HepG2 (cell line): ENCODE measurements around the gene GARS1. TPM values are rescaled to one million over a fixed set of nuclear protein-coding genes. Genes with fewer than 3 reads are reported as not detected.

Source experiments
- ATAC-seq: fragments of 200-7000 bp; cut with Tn5 transposase; 3 replicates; pipeline ENCODE4 v1.9.1; 2020; ENCODE audit warnings: mild to moderate bottlenecking, moderate library complexity
- BruUV-seq: library from RNA; stranded (reverse); fragments of 400-500 nt; replicated peaks from 2 replicates; lab custom pipeline; 2021; lab: Mats Ljungman, UMichigan
- CTCF ChIA-PET: fragments of 300-600 bp; formaldehyde crosslinking; extraction: SDS; loops from one replicate; lab custom pipeline; 2021; ENCODE audit warnings: low total read pairs, inconsistent platforms, low intra/inter-chr PET ratio; lab: Yijun Ruan, JAX
- POLR2A ChIA-PET: fragments of 350-600 bp; sonication (Branson Sonifier 250); formaldehyde crosslinking; loops from one replicate; lab custom pipeline; 2020; ENCODE audit warnings: antibody characterized with exemption, inconsistent platforms; lab: Yijun Ruan, JAX
- DNase-seq: peaks from one replicate; pipeline ENCODE4 v3.0.0-alpha.2; 2015; ENCODE audit warnings: low spot score
- FAIRE-seq: peaks from 3 replicates; lab custom pipeline; 2011; peaks lifted over from hg19 to GRCh38; lab: Jason Lieb, UNC
- H2AFZ ChIP-seq: one replicate; pipeline ENCODE4 v1.6.1; 2011; ENCODE audit warnings: low read length, inconsistent platforms
- H3K27ac ChIP-seq: fragments of 300-600 bp; 3 replicates; pipeline ENCODE4 v1.8.0; 2011; ENCODE audit warnings: mixed run types, mild to moderate bottlenecking, mixed read lengths, low read length, inconsistent platforms; ENCODE audit not compliant: insufficient read depth; ENCODE audit errors: extremely low read length
- H3K27me3 ChIP-seq, 2 experiments: fragments of 200-600 bp in 1 of 2; 2 replicates in 1 of 2; 3 replicates in 1 of 2; pipeline versions ENCODE4 v1.6.0 to v1.8.0; 2011; ENCODE audit warnings: low read length in 2 of 2, mild to moderate bottlenecking in 2 of 2, moderate library complexity in 2 of 2, inconsistent platforms in 1 of 2; ENCODE audit not compliant: insufficient read depth in 2 of 2, control insufficient read depth in 1 of 2
- H3K36me3 ChIP-seq, 2 experiments: fragments of 200-600 bp in 1 of 2; replicated peaks in 1 of 2; 2 replicates in 1 of 2; 3 replicates in 1 of 2; pipeline versions ENCODE4 v1.5.1 to v1.8.0; 2011; ENCODE audit warnings: low read length in 2 of 2, inconsistent platforms in 1 of 2; ENCODE audit not compliant: insufficient read depth in 2 of 2, control insufficient read depth in 1 of 2
- H3K4me1 ChIP-seq: 2 replicates; pipeline ENCODE4 v1.5.1; 2012; ENCODE audit warnings: low read length, inconsistent platforms; ENCODE audit not compliant: insufficient read depth
- H3K4me2 ChIP-seq: 2 replicates; pipeline ENCODE4 v1.6.0; 2011; ENCODE audit warnings: low read depth, low read length, inconsistent platforms
- H3K4me3 ChIP-seq, 3 experiments: fragments of 200-600 bp in 1 of 3; sonication (generic), shearing (Covaris generic) in 1 of 3; replicated peaks in 1 of 3; 2 replicates each; pipeline ENCODE4 v1.5.1; 2011 to 2016; ENCODE audit warnings: low read length in 3 of 3, inconsistent platforms in 2 of 3, low read depth in 2 of 3, mild to moderate bottlenecking in 2 of 3, control low read depth in 1 of 3, mixed read lengths in 1 of 3; ENCODE audit not compliant: insufficient read depth in 1 of 3
- H3K79me2 ChIP-seq: one replicate; pipeline ENCODE4 v1.6.1; 2011; ENCODE audit warnings: low read length, inconsistent platforms; ENCODE audit not compliant: insufficient read depth
- H3K9ac ChIP-seq: 2 replicates; pipeline ENCODE4 v1.6.0; 2011; ENCODE audit warnings: mild to moderate bottlenecking, low read depth, low read length, inconsistent platforms; ENCODE audit not compliant: insufficient read depth
- H3K9me3 ChIP-seq: 2 replicates; pipeline ENCODE4 v1.5.1; 2012; ENCODE audit warnings: mild to moderate bottlenecking, low read length
- H4K20me1 ChIP-seq: 2 replicates; pipeline ENCODE4 v1.6.0; 2011; ENCODE audit warnings: inconsistent platforms, mild to moderate bottlenecking, low read length, moderate library complexity; ENCODE audit not compliant: insufficient read depth
- AHDC1 ChIP-seq: sonication (generic); formaldehyde crosslinking; IDR thresholded peaks from 2 replicates; pipeline ENCODE4 v1.5.1; 2020; ENCODE audit warnings: mild to moderate bottlenecking, missing genetic modification reagents, borderline replicate concordance
- KDM4B ChIP-seq: sonication (generic); formaldehyde crosslinking; IDR thresholded peaks from 2 replicates; pipeline ENCODE4 v1.4.0; 2020; ENCODE audit warnings: missing genetic modification reagents
- MIER2 ChIP-seq: IDR thresholded peaks from 2 replicates; pipeline ENCODE4 v1.6.1; 2016; ENCODE audit warnings: missing biosample characterization, missing genetic modification reagents
- WGBS: methylation state at CpG from one replicate; pipeline ENCODE4 v1.1.6; 2017; ENCODE audit warnings: low lambda C conversion rate; 5-methylcytosine and 5-hydroxymethylcytosine counted together
- in situ Hi-C: cut with HindIII; loops from 2 replicates; pipeline ENCODE4 v1.10.0; 2017; ENCODE audit warnings: low pct_unique_long_range_greater_than_20kb; ENCODE audit not compliant: extremely low pct_ligation_motif_present
- intact Hi-C: fragments of 100-400 bp; cut with micrococcal nuclease; formaldehyde crosslinking; loops from one replicate; pipeline ENCODE4 v1.10.0; 2022; ENCODE audit not compliant: unreplicated experiment
- polyA plus RNA-seq, 8 experiments: library from polyadenylated mRNA; depleted of rRNA in 3 of 8; stranded (reverse) in 7 of 8; unstranded in 1 of 8; fragments of >200 nt; fragmentation: Illumina TruSeq in 4 of 8; extraction: Trizol in 4 of 8; gene quantifications; 2 replicates each; pipeline versions ENCODE4 v1.2.1 to v1.2.3, GENCODE V29; 2011 to 2016; ENCODE audit warnings: low read depth in 4 of 8, missing spikeins in 1 of 8, mixed read lengths in 1 of 8; ENCODE audit not compliant: insufficient read depth in 1 of 8
- total RNA-seq, 5 experiments: library from RNA; depleted of rRNA; stranded (reverse); fragments of >200 nt; fragmentation: Illumina TruSeq; extraction: Trizol; gene quantifications; 2 replicates each; pipeline ENCODE4 v1.2.3, GENCODE V29; 2016; ENCODE audit warnings: low read depth in 1 of 5
- TF ChIP-seq, protein P1 (sequence below): IDR thresholded peaks from 2 replicates; pipeline ENCODE4 v1.4.0; 2020; ENCODE audit warnings: mild to moderate bottlenecking, missing genetic modification reagents

The GARS1 gene
- total and polyA plus RNA-seq, 2 of the 13 experiments (the other 11 are each of a cell fraction or from before 2014, with no cell fraction given), result 140 to 460 TPM

GRCh38 chr7:30566596-30566995 is 28.1 kb upstream of the GARS1 start (continued):
- TF ChIP-seq AHDC1 (CRISPR knock-in tag), result no peak

GRCh38 chr7:30567081-30567480 is 27.6 kb upstream of the GARS1 start:
- Histone ChIP-seq H3K9ac (no peak overlapping the region), H3K79me2 (no peaks in the 10 kb centered on the region), H3K36me3 (no peaks in the 10 kb centered on the region; a peak in 1 of 5 replicates), H3K4me1 (no peaks in the 10 kb centered on the region), H3K9me3 (no peaks in the 10 kb centered on the region), H4K20me1 (no peaks in the 10 kb centered on the region), H3K4me3 (no peak overlapping the region), H3K4me2 (no peak overlapping the region), H3K27me3 (no peaks in the 10 kb centered on the region), H3K27ac (no peak overlapping the region), H2AFZ (no peak overlapping the region)
- TF ChIP-seq, protein P1, sequence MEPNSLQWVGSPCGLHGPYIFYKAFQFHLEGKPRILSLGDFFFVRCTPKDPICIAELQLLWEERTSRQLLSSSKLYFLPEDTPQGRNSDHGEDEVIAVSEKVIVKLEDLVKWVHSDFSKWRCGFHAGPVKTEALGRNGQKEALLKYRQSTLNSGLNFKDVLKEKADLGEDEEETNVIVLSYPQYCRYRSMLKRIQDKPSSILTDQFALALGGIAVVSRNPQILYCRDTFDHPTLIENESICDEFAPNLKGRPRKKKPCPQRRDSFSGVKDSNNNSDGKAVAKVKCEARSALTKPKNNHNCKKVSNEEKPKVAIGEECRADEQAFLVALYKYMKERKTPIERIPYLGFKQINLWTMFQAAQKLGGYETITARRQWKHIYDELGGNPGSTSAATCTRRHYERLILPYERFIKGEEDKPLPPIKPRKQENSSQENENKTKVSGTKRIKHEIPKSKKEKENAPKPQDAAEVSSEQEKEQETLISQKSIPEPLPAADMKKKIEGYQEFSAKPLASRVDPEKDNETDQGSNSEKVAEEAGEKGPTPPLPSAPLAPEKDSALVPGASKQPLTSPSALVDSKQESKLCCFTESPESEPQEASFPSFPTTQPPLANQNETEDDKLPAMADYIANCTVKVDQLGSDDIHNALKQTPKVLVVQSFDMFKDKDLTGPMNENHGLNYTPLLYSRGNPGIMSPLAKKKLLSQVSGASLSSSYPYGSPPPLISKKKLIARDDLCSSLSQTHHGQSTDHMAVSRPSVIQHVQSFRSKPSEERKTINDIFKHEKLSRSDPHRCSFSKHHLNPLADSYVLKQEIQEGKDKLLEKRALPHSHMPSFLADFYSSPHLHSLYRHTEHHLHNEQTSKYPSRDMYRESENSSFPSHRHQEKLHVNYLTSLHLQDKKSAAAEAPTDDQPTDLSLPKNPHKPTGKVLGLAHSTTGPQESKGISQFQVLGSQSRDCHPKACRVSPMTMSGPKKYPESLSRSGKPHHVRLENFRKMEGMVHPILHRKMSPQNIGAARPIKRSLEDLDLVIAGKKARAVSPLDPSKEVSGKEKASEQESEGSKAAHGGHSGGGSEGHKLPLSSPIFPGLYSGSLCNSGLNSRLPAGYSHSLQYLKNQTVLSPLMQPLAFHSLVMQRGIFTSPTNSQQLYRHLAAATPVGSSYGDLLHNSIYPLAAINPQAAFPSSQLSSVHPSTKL (CRISPR knock-in tag), result no peak
- TF ChIP-seq KDM4B (CRISPR knock-in tag) (no peak), MIER2 (CRISPR knock-in tag) (no peak)
- FAIRE-seq (no peak), ATAC-seq (no peak), DNase-seq (no peak)
- BruUV-seq, result no TSS peak
- POLR2A ChIA-PET, result no interaction called here
- in situ Hi-C loops, result loop anchor here (10.0 kb wide), 1 partner anchor 292 kb away; no protein-coding TSS in a partner anchor
- CTCF ChIA-PET, result no interaction called here
- 93% methylated on average over 4 of the region's 4 CpGs for WGBS
- intact Hi-C loops, result no loop called here
